HG02763 (cell line): ENCODE results near the gene ZNF532.
"Not testable (repeated sequence)": the region's sequence is repeated elsewhere in the genome, so short reads cannot be mapped to it uniquely, and the experiment has no call there.

Experiments used
- ATAC-seq: cut with Tn5 transposase; IDR thresholded peaks from one replicate; pipeline ENCODE4 v1.9.1; 2021; ENCODE audit warnings: mild to moderate bottlenecking, moderate library complexity; ENCODE audit not compliant: unreplicated experiment

The ZNF532 gene

DNA sequence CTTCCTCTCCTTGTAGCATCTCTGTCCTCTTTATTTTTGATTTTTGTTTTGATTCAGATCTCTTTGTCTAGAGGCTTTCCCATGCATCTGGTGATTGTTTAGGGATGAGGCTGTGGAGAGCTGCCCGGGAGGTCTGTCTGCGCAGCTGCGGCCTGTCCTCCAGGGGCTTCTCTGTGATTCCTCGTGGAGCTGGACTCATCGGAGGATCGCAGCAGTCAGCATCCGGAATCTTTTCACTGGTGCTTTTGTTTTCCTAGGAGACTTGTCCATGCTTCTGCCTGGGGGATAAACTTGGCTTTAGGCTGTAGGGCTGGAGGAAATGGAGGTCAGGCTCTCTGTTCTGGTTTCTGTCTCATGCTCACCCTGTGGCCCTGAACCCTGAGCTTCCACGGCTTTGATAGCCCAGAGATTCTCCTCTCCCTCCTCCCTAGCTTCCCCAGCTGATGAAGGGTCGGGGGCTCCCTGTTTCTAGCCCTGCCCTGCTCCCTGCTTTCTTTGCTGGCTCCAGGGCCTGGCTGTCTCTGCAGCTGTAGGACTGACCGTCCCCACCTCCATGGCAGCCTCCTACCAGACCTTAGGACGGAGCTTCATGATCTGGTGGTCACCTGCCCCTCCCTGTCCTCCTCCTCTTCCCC, 35.5 kb downstream of the ZNF532 start:
- ATAC-seq = no peak

DNA sequence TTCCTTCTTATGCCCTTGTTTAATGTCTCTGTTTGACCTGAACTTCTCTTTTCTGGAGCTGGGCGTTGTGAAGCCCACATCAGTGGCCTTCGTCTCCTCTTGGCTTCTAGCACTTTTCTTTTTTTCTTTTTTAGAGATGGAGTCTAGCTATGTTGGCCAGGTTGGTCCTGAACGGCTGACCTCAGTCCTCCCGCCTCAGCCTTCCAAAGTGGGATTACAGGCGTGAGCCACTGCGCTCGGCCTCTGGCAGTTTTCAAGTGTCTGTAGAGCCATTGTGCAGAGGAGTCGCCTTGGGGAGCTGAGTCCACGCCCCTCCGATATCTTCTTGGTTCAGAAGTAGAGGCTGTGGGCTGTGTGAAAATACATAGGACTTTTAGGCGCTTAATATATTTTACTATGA, 36.5 kb downstream of the ZNF532 start:
- no peak for ATAC-seq

DNA sequence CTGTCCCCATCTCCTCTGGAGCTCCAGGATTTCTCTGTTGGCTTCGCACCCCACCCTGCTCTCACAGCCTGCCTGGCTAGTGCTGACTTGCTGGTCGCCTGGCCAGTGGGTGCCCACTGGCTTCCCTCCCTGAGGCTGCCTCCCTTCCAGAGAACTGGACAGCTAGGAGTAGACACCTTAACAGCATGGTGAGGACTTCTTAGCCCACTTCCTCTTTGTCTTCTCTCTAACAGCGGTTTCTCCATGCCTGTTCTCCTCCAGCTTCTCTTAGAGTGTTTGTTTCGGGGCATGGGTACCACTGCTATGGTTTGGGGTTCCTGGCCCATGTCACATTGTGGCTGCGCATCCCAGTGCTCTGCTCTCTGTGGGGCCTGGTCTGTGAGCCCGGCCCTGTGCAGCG, 37.1 kb downstream of the ZNF532 start:
- no peak for ATAC-seq

DNA sequence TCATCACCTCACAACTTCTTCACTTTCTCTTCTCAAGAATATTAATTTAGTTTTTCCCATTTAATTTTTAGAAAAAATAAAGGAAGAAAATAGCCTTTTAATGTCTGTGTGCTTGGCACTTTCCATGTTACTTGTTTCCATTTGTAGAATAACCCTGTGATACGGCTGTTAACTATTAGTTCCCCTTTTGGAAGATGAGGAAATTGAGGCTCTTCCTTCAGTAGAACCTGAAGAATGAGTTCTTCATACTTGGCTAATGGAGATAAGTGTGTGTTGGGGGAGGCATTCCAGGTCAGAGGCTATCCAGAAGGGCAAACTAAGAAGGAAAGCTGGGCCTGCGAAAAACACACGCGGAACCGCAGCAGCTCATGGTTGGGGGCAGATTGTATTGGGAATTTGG, 38.3 kb downstream of the ZNF532 start:
- ATAC-seq = no peak

GRCh38 chr18:58903533-58903932, 38.9 kb downstream of the ZNF532 start:
- no peak for ATAC-seq

- no peak for ATAC-seq
Measured at GRCh38 chr18:58905777-58906428, 41.2 kb downstream of the ZNF532 start.

- no peak for ATAC-seq
Measured at GRCh38 chr18:58908006-58908405, 43.3 kb downstream of the ZNF532 start.

- no peak for ATAC-seq
Measured at GRCh38 chr18:58909521-58909920, 44.8 kb downstream of the ZNF532 start.

GRCh38 chr18:58911241-58911640, 46.6 kb downstream of the ZNF532 start:
- ATAC-seq = no peak

DNA sequence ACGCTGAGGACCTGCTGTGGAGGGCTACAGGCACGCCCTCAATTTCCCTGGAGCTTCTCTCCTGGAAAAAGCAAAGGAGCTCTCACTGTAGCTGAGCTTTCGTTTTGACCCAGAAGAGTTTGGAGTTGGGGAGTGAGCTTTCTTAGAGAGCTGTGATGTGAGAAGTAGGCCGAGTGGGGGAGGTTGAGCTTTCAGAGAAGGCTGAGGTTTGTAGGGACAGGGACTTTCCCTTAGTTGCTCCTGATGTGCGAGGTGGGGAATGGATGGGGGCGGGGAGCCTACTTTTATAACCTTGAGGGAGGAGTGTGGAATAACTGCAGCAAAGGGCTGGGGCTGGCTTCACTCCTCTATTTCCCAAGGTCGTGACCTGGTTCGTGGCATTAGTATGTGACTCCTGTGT, 47.1 kb downstream of the ZNF532 start:
- ATAC-seq = no peak

- ATAC-seq = no peak
Measured at GRCh38 chr18:58915006-58915799, 50.5 kb downstream of the ZNF532 start.

- no peak for ATAC-seq
Measured at GRCh38 chr18:58915995-58916394, 51.3 kb downstream of the ZNF532 start.

DNA sequence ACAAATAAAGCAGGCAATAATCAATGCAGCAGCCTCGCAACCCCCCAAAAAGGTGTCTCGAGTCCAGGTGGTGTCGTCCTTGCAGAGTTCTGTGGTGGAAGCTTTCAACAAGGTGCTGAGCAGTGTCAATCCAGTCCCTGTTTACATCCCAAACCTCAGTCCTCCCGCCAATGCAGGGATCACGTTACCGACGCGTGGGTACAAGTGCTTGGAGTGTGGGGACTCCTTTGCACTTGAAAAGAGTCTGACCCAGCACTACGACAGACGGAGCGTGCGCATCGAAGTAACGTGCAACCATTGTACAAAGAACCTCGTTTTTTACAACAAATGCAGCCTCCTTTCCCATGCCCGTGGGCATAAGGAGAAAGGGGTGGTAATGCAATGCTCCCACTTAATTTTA, 55.3 kb downstream of the ZNF532 start:
- not testable (repeated sequence) for ATAC-seq

- no peak for ATAC-seq
Measured at GRCh38 chr18:58922995-58923394, 58.3 kb downstream of the ZNF532 start.

DNA sequence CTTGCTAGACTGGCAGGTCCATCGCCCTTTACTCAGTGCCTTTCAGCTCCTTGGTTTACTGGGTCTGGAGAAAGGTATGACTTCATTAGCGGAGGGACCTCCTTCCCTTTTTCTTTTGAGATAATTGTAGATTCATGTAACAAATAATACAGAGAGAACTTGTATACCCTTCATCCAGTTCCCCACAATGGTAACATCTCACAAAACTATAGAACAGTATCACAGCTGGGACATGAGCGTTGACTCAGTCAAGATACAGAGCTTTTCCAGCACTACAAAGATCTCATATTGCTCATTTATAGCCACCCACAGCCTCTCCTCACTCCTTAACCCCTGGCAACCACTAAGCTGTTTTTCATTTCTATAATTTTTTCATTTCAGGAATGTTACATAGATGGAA, 59.8 kb downstream of the ZNF532 start:
- no peak for ATAC-seq

DNA sequence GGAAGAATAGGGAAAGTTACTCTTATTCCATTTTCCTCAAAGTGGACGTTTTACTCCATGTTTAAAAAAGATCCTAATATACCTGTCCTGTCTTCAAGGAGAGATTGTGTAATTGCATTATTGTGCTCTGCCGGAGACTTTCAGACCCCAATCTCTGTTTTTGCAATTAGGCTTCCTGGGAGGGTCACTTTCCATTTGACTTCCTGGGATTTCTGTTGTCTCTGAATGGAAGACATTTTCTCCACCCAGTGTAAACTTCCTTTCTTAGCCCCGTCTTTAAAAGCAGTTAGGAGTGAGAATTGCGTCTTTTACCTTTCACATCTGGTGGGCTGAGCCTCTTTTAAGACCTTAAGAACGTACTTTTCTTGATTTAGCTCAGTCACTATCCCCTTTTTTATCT, 63.0 kb downstream of the ZNF532 start:
- ATAC-seq = no peak

- ATAC-seq = no peak
Measured at GRCh38 chr18:58928386-58928785, 63.7 kb downstream of the ZNF532 start.

GRCh38 chr18:58929206-58929605, 64.5 kb downstream of the ZNF532 start:
- ATAC-seq = no peak

- no peak for ATAC-seq
Measured at GRCh38 chr18:58934356-58934755, 69.7 kb downstream of the ZNF532 start.

GRCh38 chr18:58934933-58935577, 70.4 kb downstream of the ZNF532 start:
- ATAC-seq = no peak

DNA sequence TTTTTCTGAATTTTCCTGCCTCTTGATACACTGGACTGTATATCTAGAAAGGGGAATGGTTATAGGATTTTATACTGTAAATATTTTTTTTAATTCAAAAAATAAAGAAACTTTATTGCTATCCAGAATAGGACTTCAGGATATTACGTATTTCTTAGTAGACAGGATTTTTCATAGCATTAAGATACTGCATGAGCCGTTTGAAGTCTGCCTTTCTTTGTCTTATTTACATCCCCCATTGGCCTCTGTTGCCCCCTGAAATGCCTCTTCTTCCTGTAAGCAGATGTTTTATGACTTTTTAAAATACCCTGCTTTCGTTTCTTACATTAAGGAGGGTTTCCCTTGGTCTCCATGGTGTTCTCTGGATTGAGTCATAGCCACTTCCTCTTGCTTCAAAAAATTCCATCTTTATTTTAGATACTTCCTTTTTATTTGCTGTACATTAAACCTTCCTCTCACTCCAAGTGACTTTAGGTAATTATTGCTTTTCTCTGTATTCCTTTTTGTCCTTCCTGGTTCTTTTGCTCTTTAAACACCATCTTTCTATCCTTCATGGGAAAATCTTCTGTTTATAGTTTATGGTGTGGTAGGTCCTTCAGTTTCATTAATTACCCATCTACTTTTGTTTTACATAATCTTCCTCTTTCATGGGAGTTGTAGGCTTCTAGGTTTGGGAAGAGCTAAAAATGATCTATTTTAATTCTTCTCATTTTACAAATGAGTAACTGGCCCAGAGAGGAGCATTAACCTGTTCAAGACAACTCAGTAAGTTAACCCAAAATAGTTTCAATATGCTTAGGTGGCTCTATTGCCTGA, 72.6 kb downstream of the ZNF532 start:
- ATAC-seq = no peak
